Fibroblast of lung (primary cell): ENCODE data around the gene ECHS1. TPM values are rescaled to one million over a fixed set of nuclear protein-coding genes. Genes with fewer than 3 reads are reported as not detected.

Experiments used
- DNase-seq, 2 donors: peaks; one replicate each; pipeline versions ENCODE4 v3.0.0 to v3.0.0-alpha.2; 2010; ENCODE audit warnings: low read depth in 2 of 2
- H2AFZ ChIP-seq: 2 replicates; pipeline ENCODE4 v1.5.1; 2012; ENCODE audit warnings: low read length, control low read depth, inconsistent platforms
- H3K27ac ChIP-seq: 2 replicates; pipeline ENCODE4 v1.5.1; 2011; ENCODE audit warnings: low read length, control low read depth; ENCODE audit not compliant: insufficient read depth
- H3K27me3 ChIP-seq: 2 replicates; pipeline ENCODE4 v1.5.1; 2011; ENCODE audit warnings: mild to moderate bottlenecking, low read length; ENCODE audit not compliant: control insufficient read depth, insufficient read depth
- H3K36me3 ChIP-seq: 2 replicates; pipeline ENCODE4 v1.5.1; 2011; ENCODE audit warnings: low read length; ENCODE audit not compliant: control insufficient read depth, insufficient read depth
- H3K4me1 ChIP-seq: 2 replicates; pipeline ENCODE4 v1.5.1; 2011; ENCODE audit warnings: low read length; ENCODE audit not compliant: control insufficient read depth, insufficient read depth; ENCODE audit errors: extremely low read depth
- H3K4me2 ChIP-seq: 2 replicates; pipeline ENCODE4 v1.5.1; 2011; ENCODE audit warnings: low read length, control low read depth; ENCODE audit not compliant: insufficient read depth; ENCODE audit errors: extremely low read depth
- H3K4me3 ChIP-seq, 4 experiments: fragments of 200-600 bp in 1 of 4; sonication (generic) in 1 of 4; replicated peaks in 1 of 4; 2 replicates each; pipeline ENCODE4 v1.5.1; 2011 to 2016; ENCODE audit warnings: low read length in 4 of 4, low read depth in 3 of 4, mild to moderate bottlenecking in 3 of 4, control low read depth in 2 of 4, inconsistent platforms in 1 of 4, mixed read lengths in 1 of 4; ENCODE audit not compliant: insufficient read depth in 1 of 4; ENCODE audit errors: control extremely low read depth in 1 of 4
- H3K79me2 ChIP-seq: 2 replicates; pipeline ENCODE4 v1.5.1; 2012; ENCODE audit warnings: mild to moderate bottlenecking, low read length, inconsistent platforms; ENCODE audit not compliant: control insufficient read depth, insufficient read depth
- H3K9ac ChIP-seq: 2 replicates; pipeline ENCODE4 v1.5.1; 2011; ENCODE audit warnings: mild to moderate bottlenecking, low read length, control low read depth; ENCODE audit not compliant: insufficient read depth
- H3K9me3 ChIP-seq: 2 replicates; pipeline ENCODE4 v1.5.1; 2012; ENCODE audit warnings: low read depth, low read length; ENCODE audit not compliant: control insufficient read depth, insufficient read depth
- H4K20me1 ChIP-seq: 2 replicates; pipeline ENCODE4 v1.5.1; 2011; ENCODE audit warnings: low read length; ENCODE audit not compliant: control insufficient read depth, insufficient read depth; ENCODE audit errors: extremely low read depth
- EZH2 ChIP-seq: IDR thresholded peaks from 2 replicates; pipeline ENCODE4 v1.5.1; 2012; ENCODE audit warnings: low read length, control low read depth, mild to moderate bottlenecking; ENCODE audit errors: missing control alignments
- polyA plus RNA-seq, 2 donors: library from polyadenylated mRNA; depleted of rRNA in 1 of 2; stranded (reverse) in 1 of 2; unstranded in 1 of 2; fragments of >200 nt; gene quantifications; 2 replicates each; pipeline ENCODE4 v1.2.1, GENCODE V29; 2011 to 2012; ENCODE audit warnings: missing spikeins in 1 of 2
- total RNA-seq: library from RNA; depleted of rRNA; stranded (reverse); fragments of >200 nt; gene quantifications from 2 replicates; pipeline ENCODE4 v1.2.1, GENCODE V29; 2014
- TF ChIP-seq, protein P1 (sequence below), 2 donors: IDR thresholded peaks in 1 of 2; conservative IDR thresholded peaks in 1 of 2; 1 replicate in 1 of 2; 2 replicates in 1 of 2; pipeline ENCODE4 v1.5.1; 2011 to 2012; ENCODE audit warnings: low read length in 2 of 2, control low read depth in 1 of 2, inconsistent platforms in 1 of 2, low read depth in 1 of 2, mild to moderate bottlenecking in 1 of 2

The ECHS1 gene
- total and polyA plus RNA-seq, 2 donors (not counting 1 experiment from before 2014, with no cell fraction given) = 63.9 to 71.9 TPM

DNA sequence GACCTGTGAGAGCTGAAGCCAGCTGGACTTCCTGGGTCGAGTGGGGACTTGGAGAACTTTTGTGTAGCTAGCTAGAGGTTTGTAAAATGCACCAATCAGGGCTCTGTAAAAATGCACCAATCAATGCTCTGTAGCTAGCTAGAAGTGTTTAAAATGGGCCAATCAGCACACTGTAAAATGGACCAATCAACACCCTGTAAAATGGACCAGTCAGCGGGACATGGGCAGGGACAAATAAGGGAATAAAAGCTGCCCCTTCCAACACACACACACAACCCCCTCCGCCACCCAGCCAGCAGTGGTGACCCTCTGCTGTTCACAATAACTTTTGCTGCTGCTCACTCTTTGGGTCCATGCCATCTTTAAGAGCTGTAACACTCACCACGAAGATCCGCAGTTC, 57.3 kb downstream of the ECHS1 start:
- Histone ChIP-seq H3K9me3 (no peaks in the 10 kb centered on the region), H3K4me2 (no peak overlapping the region), H3K9ac (no peak overlapping the region), H3K79me2 (no peaks in the 10 kb centered on the region), H3K27ac (no peak overlapping the region), H3K4me3 (no peak overlapping the region), H3K4me1 (no peaks in the 10 kb centered on the region), H3K27me3 (no peaks in the 10 kb centered on the region), H4K20me1 (no peaks in the 10 kb centered on the region), H2AFZ (no peak overlapping the region), H3K36me3 (no peaks in the 10 kb centered on the region)
- no peak for DNase-seq
- TF ChIP-seq, protein P1, sequence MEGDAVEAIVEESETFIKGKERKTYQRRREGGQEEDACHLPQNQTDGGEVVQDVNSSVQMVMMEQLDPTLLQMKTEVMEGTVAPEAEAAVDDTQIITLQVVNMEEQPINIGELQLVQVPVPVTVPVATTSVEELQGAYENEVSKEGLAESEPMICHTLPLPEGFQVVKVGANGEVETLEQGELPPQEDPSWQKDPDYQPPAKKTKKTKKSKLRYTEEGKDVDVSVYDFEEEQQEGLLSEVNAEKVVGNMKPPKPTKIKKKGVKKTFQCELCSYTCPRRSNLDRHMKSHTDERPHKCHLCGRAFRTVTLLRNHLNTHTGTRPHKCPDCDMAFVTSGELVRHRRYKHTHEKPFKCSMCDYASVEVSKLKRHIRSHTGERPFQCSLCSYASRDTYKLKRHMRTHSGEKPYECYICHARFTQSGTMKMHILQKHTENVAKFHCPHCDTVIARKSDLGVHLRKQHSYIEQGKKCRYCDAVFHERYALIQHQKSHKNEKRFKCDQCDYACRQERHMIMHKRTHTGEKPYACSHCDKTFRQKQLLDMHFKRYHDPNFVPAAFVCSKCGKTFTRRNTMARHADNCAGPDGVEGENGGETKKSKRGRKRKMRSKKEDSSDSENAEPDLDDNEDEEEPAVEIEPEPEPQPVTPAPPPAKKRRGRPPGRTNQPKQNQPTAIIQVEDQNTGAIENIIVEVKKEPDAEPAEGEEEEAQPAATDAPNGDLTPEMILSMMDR (conservative IDR thresholded peaks at IDR 0.05 in 1 of 2, IDR thresholded peaks at IDR 0.05 in 1 of 2; ENCODE audit: low read depth in 1 of 2, low read length in 2 of 2) = no peak
- no peak for TF ChIP-seq EZH2

GRCh38 chr10:133314911-133315310, 58.2 kb downstream of the ECHS1 start:
- no peaks in the 10 kb centered on the region for H4K20me1 ChIP-seq
- no peaks in the 10 kb centered on the region for H3K4me1 ChIP-seq
- H3K36me3 ChIP-seq = peaks cover 3% of the 10 kb centered on the region
- no peak overlapping the region for H2AFZ ChIP-seq
- H3K9ac ChIP-seq = no peak overlapping the region
- no peak overlapping the region for H3K27ac ChIP-seq
- DNase-seq = no peak
- no peak overlapping the region for H3K4me2 ChIP-seq
- H3K79me2 ChIP-seq = no peaks in the 10 kb centered on the region
- H3K4me3 ChIP-seq = no peak overlapping the region
- TF ChIP-seq EZH2 = no peak
- TF ChIP-seq, protein P1 (conservative IDR thresholded peaks at IDR 0.05 in 1 of 2, IDR thresholded peaks at IDR 0.05 in 1 of 2; ENCODE audit: low read depth in 1 of 2, low read length in 2 of 2) = no peak
- H3K9me3 ChIP-seq = no peaks in the 10 kb centered on the region
- no peaks in the 10 kb centered on the region for H3K27me3 ChIP-seq

- no peaks in the 10 kb centered on the region for H4K20me1 ChIP-seq
- H3K36me3 ChIP-seq = peaks cover 3% of the 10 kb centered on the region
- no peaks in the 10 kb centered on the region for H3K27me3 ChIP-seq
- DNase-seq = no peak
- no peak overlapping the region for H3K4me2 ChIP-seq
- H3K4me1 ChIP-seq = no peaks in the 10 kb centered on the region
- peaks cover 3% of the 10 kb centered on the region for H3K79me2 ChIP-seq
- H2AFZ ChIP-seq = no peak overlapping the region
- H3K9me3 ChIP-seq = no peaks in the 10 kb centered on the region
- no peak for TF ChIP-seq EZH2
- TF ChIP-seq, protein P1 (conservative IDR thresholded peaks at IDR 0.05 in 1 of 2, IDR thresholded peaks at IDR 0.05 in 1 of 2; ENCODE audit: low read depth in 1 of 2, low read length in 2 of 2) = no peak
- no peak overlapping the region for H3K27ac ChIP-seq
- no peak overlapping the region for H3K4me3 ChIP-seq
- H3K9ac ChIP-seq = no peak overlapping the region
Observed at GRCh38 chr10:133313192-133313591, 60.0 kb downstream of the ECHS1 start.
